GM12878 (cell line): ENCODE measurements around the gene PGLYRP3. TPM values are rescaled to one million over a fixed set of nuclear protein-coding genes. Genes with fewer than 3 reads are reported as not detected.

ENCODE experiments used
- ATAC-seq: fragments of 200-7000 bp; cut with Tn5 transposase; 3 replicates; pipeline ENCODE4 v1.9.1; 2020; ENCODE audit warnings: mild to moderate bottlenecking, moderate library complexity
- BruUV-seq: library from RNA; stranded (reverse); fragments of 400-500 nt; replicated peaks from 2 replicates; lab custom pipeline; 2021; lab: Mats Ljungman, UMichigan
- CTCF ChIA-PET: fragments of 300-600 bp; sonication (Branson Sonifier 250); formaldehyde crosslinking; extraction: SDS; loops from one replicate; lab custom pipeline; 2021; ENCODE audit warnings: inconsistent platforms; lab: Yijun Ruan, JAX
- POLR2A ChIA-PET: fragments of 350-600 bp; formaldehyde crosslinking; extraction: SDS; loops from one replicate; lab custom pipeline; 2021; ENCODE audit warnings: inconsistent platforms; lab: Charles Lee
- RAD21 ChIA-PET: fragments of 300-600 bp; sonication (Branson Sonifier 250); formaldehyde crosslinking; loops from one replicate; lab custom pipeline; 2023; ENCODE audit warnings: antibody characterized with exemption; ENCODE audit not compliant: unreplicated experiment; lab: Charles Lee
- SMC1A ChIA-PET: fragments of 300-600 bp; sonication (Branson Sonifier 250); formaldehyde crosslinking; loops from one replicate; lab custom pipeline; 2023; ENCODE audit not compliant: unreplicated experiment, uncharacterized antibody; lab: Charles Lee
- DNase-seq: peaks from one replicate; pipeline ENCODE4 v3.0.0-alpha.2; 2011; ENCODE audit warnings: low read depth, low spot score
- FAIRE-seq: peaks from 3 replicates; lab custom pipeline; 2011; peaks lifted over from hg19 to GRCh38; lab: Jason Lieb, UNC
- H2AFZ ChIP-seq: 2 replicates; pipeline ENCODE4 v1.6.0; 2011; ENCODE audit warnings: low read depth, low read length, control low read depth; ENCODE audit not compliant: control insufficient read depth
- H3K27ac ChIP-seq: 2 replicates; pipeline ENCODE4 v1.5.1; 2011; ENCODE audit warnings: control low read depth; ENCODE audit not compliant: control insufficient read depth, insufficient read depth
- H3K27me3 ChIP-seq, 2 experiments: replicated peaks in 1 of 2; 2 replicates each; pipeline versions ENCODE4 v1.6.0 to v1.6.1; 2011; ENCODE audit warnings: low read length in 1 of 2; ENCODE audit not compliant: control insufficient read depth in 2 of 2, insufficient read depth in 2 of 2
- H3K36me3 ChIP-seq, 2 experiments: 2 replicates each; pipeline ENCODE4 v1.5.1; 2011; ENCODE audit warnings: low read length in 1 of 2; ENCODE audit not compliant: control insufficient read depth in 2 of 2, insufficient read depth in 2 of 2
- H3K4me1 ChIP-seq: 2 replicates; pipeline ENCODE4 v1.6.1; 2011; ENCODE audit warnings: mild to moderate bottlenecking, low read length, moderate library complexity, mixed read lengths; ENCODE audit not compliant: control insufficient read depth, insufficient read depth
- H3K4me2 ChIP-seq: 2 replicates; pipeline ENCODE4 v1.6.0; 2011; ENCODE audit warnings: control low read depth; ENCODE audit not compliant: control insufficient read depth, insufficient read depth
- H3K4me3 ChIP-seq: fragments of 200-600 bp; sonication (generic); 2 replicates; pipeline ENCODE4 v1.5.1; 2016
- H3K79me2 ChIP-seq: 2 replicates; pipeline ENCODE4 v1.6.0; 2011; ENCODE audit warnings: low read length; ENCODE audit not compliant: control insufficient read depth, insufficient read depth
- H3K9ac ChIP-seq: 2 replicates; pipeline ENCODE4 v1.8.0; 2011; ENCODE audit warnings: low read length, control low read depth, mixed read lengths; ENCODE audit not compliant: control insufficient read depth, insufficient read depth
- H3K9me3 ChIP-seq: replicated peaks from 3 replicates; pipeline ENCODE4 v1.5.1; 2011; ENCODE audit warnings: mild to moderate bottlenecking, low read length; ENCODE audit not compliant: control insufficient read depth, insufficient read depth
- H4K20me1 ChIP-seq: 2 replicates; pipeline ENCODE4 v1.6.0; 2011; ENCODE audit not compliant: control insufficient read depth, insufficient read depth
- CTCF ChIP-seq, 3 experiments: IDR thresholded peaks in 2 of 3; conservative IDR thresholded peaks in 1 of 3; 2 replicates each; pipeline ENCODE4 v1.5.1; 2011; ENCODE audit warnings: low read depth in 3 of 3, low read length in 3 of 3, mild to moderate bottlenecking in 3 of 3, control low read depth in 2 of 3, moderate library complexity in 2 of 3, inconsistent platforms in 1 of 3, mixed read lengths in 1 of 3; ENCODE audit not compliant: control insufficient read depth in 2 of 3, insufficient read depth in 1 of 3; ENCODE audit errors: extremely low read depth in 1 of 3
- IKZF1 ChIP-seq: fragments of 450-650 bp; conservative IDR thresholded peaks from 2 replicates; pipeline ENCODE4 v1.6.1; 2017; ENCODE audit warnings: antibody characterized with exemption, mild to moderate bottlenecking
- PAX5 ChIP-seq: IDR thresholded peaks from 2 replicates; pipeline ENCODE4 v1.6.1; 2011; ENCODE audit warnings: low read depth, low read length, borderline replicate concordance
- RAD21 ChIP-seq: IDR thresholded peaks from 2 replicates; pipeline ENCODE4 v1.6.1; 2011; ENCODE audit warnings: mild to moderate bottlenecking, low read depth, low read length, moderate library complexity; ENCODE audit not compliant: insufficient read depth
- SMC3 ChIP-seq: IDR thresholded peaks from 2 replicates; pipeline ENCODE4 v1.6.1; 2011; ENCODE audit warnings: low read length, improper control_type of control experiment, borderline replicate concordance
- ZBTB33 ChIP-seq: fragments of 450-650 bp; IDR thresholded peaks from 2 replicates; pipeline ENCODE4 v1.6.1; 2017; ENCODE audit warnings: mild to moderate bottlenecking
- ZNF687 ChIP-seq: fragments of 450-650 bp; IDR thresholded peaks from 2 replicates; pipeline ENCODE4 v1.6.1; 2017; ENCODE audit warnings: mild to moderate bottlenecking, moderate library complexity
- WGBS: methylation state at CpG from one replicate; pipeline ENCODE4 v1.1.6; 2016; ENCODE audit warnings: low lambda C conversion rate; ENCODE audit not compliant: insufficient replicate concordance, insufficient coverage; ENCODE audit errors: missing lambda C conversion rate; 5-methylcytosine and 5-hydroxymethylcytosine counted together
- in situ Hi-C: fragments of 300-500 bp; cut with MboI; formaldehyde crosslinking; loops from 9 replicates; pipeline ENCODE4 v1.14.3; 2018; ENCODE audit warnings: mixed read lengths
- intact Hi-C: fragments of 100-400 bp; cut with micrococcal nuclease; formaldehyde crosslinking; loops from one replicate; pipeline ENCODE4 v1.14.2; 2022; ENCODE audit not compliant: unreplicated experiment
- polyA plus RNA-seq, 11 experiments: library from polyadenylated mRNA; depleted of rRNA in 4 of 11; unstranded in 6 of 11; stranded (reverse) in 5 of 11; fragments of >200 nt; fragmentation: Nextera tagmentation in 4 of 11; fragmentation: Illumina TruSeq in 1 of 11; extraction: Ambion mirVana in 4 of 11; extraction: Trizol in 1 of 11; gene quantifications; 1 replicate in 1 of 11; 2 replicates in 10 of 11; pipeline versions ENCODE4 v1.2.1 to v1.2.3, GENCODE V29; 2011 to 2016; ENCODE audit warnings: inconsistent platforms in 2 of 11, missing spikeins in 2 of 11, low read depth in 1 of 11
- total RNA-seq, 4 experiments: library from RNA; depleted of rRNA in 3 of 4; stranded (reverse); fragments of >200 nt in 3 of 4; fragmentation: Illumina TruSeq in 1 of 4; extraction: Trizol in 1 of 4; gene quantifications; 2 replicates each; pipeline versions ENCODE4 v1.2.1 to v1.2.3, GENCODE V29; 2013 to 2021

The PGLYRP3 gene
- total and polyA plus RNA-seq, 10 of the 15 experiments (the other 5 are each of a cell fraction or from before 2014, with no cell fraction given), result 0.10 to 0.49 (median 0.18) TPM; not detected in 7

DNA sequence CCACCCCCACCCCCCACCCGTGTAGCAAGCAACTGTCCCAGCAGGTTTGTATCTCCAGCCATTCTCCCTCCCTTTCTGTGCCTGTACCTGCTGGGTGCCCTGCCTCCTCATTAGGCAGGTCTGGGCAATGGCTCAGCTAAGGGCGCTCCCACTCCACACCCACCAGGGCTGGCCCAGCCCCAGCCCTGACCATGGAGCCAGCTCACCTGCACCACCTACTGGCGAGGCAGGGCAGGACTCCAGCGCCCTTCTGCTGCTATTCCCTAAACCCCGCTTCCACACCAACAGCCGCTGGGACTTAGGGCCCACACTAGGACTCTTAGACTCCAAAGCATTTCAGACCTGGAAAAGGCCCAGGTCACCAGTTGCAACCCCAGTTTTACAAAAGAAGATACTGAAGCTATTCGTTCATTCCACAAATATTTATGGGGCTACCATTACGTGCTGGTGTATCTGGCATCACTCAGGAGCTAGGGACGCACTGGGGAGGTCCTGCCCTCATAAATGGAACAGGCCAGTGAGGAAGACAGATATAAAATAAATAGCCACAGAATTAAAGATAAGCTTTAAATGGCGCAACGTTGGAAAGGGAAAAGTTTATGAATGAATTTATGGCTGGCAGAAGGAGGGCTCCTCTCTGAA lies 24.0 kb downstream of the PGLYRP3 start:
- Histone ChIP-seq H2AFZ (no peak overlapping the region), H3K79me2 (no peaks in the 10 kb centered on the region), H3K9ac (no peak overlapping the region), H3K36me3 (no peaks in the 10 kb centered on the region), H3K4me1 (peaks cover 9% of the 10 kb centered on the region), H3K27ac (no peak overlapping the region), H4K20me1 (no peaks in the 10 kb centered on the region), H3K4me3 (no peak overlapping the region), H3K9me3 (no peaks in the 10 kb centered on the region), H3K4me2 (no peak overlapping the region), H3K27me3 (peaks cover 0 to 2% of the 10 kb centered on the region in 2 experiments; a peak in 1 of 4 replicates)
- POLR2A ChIA-PET, result no interaction called here
- peak; percentile 82 for ATAC-seq
- no peak for FAIRE-seq
- SMC1A ChIA-PET, result interaction anchor here (0.7 to 4.4 kb wide), 15 partner anchors 14 to 635 kb away, joined by 3 to 17 read pairs (median 5); no protein-coding TSS in a partner anchor
- in situ Hi-C loops (no loop called here), intact Hi-C loops (no loop called here)
- RAD21 ChIA-PET, result interaction anchor here (0.6 to 3.0 kb wide), 10 partner anchors 9 to 327 kb away, joined by 3 to 14 read pairs (median 3); no protein-coding TSS in a partner anchor
- WGBS, result 45% methylated on average over 11 of the region's 11 CpGs
- BruUV-seq, result no TSS peak
- DNase-seq, result no peak
- TF ChIP-seq ZNF687 (no peak), RAD21 (peak; percentile 29; the same call in 1 of the 2 replicates), IKZF1 (0 out of 2 replicates have a peak, but pooled peaks have one; percentile 18), SMC3 (peak; percentile 34; the same call in 1 of the 2 replicates), ZBTB33 (peak; percentile 55; the same call in 1 of the 2 replicates), PAX5 (no peak), CTCF (IDR thresholded peaks at IDR 0.05 in 2 of 3, conservative IDR thresholded peaks at IDR 0.05 in 1 of 3; ENCODE audit: control insufficient read depth in 2 of 3, extremely low read depth in 1 of 3, insufficient read depth in 1 of 3, low read depth in 3 of 3, low read length in 3 of 3) (peak; percentile 61 to 86 (median 78))
- CTCF ChIA-PET, result interaction anchor here (0.6 to 6.4 kb wide), 28 partner anchors 8 to 420 kb away, joined by 3 to 66 read pairs (median 5); partner anchors contain the start of gene SMCP
